Mesenteric fat pad (tissue), 1 donor: ENCODE results near the gene MTRF1. TPM values are rescaled to one million over a fixed set of nuclear protein-coding genes. Genes with fewer than 3 reads are reported as not detected.
"Not testable (repeated sequence)": the region's sequence is repeated elsewhere in the genome, so short reads cannot be mapped to it uniquely, and the experiment has no call there.

Experiments used
- DNase-seq: peaks from one replicate; pipeline ENCODE4 v3.0.0-alpha.2; 2020; ENCODE audit warnings: low spot score
- total RNA-seq: library from RNA; stranded (reverse); fragmentation: NEBNext Ultra II Directional; extraction: Animal tissue kit (Norgen Biotek cat#: 25700); gene quantifications from one replicate; pipeline ENCODE4 v1.2.1, GENCODE V29; 2021
- donor health status: DM: yes; HTN: yes; CAD: no.

MTRF1 gene
- total RNA-seq, 1 donor from 2014 or later, result 7.7 TPM

DNA sequence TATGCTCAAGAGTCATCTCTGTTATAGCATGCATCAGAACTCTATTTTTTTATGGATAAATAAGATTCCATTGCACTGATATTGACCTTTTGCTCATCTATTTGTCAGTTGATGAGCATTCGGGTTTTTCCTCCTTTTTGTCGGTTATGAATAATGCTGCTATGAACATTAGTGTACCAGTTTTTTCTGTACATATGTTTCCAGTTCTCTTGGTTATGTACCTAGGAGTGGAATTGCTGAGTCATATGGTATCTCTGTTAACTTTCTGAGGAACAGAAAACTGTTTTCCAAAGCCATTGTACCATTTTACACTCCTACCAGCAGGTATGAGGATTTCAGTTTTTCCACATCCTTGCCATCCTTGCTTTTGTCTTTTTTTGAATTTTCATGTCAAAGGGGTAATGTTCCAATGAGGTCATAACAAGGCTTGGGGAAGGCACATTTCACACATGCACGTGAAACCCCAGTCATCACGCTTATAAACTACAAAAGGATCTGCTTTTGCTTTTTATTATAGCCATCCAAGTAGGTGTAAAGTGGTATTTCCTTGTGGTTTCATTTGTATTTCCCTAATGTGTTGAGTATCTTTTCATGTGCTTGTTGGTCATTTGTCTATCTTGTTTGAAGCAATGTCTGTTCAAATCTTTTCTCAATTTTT is 83.7 kb downstream of the MTRF1 start:
- no peak for DNase-seq

GRCh38 chr13:41178040-41178439 is 85.3 kb downstream of the MTRF1 start:
- no peak for DNase-seq

DNA sequence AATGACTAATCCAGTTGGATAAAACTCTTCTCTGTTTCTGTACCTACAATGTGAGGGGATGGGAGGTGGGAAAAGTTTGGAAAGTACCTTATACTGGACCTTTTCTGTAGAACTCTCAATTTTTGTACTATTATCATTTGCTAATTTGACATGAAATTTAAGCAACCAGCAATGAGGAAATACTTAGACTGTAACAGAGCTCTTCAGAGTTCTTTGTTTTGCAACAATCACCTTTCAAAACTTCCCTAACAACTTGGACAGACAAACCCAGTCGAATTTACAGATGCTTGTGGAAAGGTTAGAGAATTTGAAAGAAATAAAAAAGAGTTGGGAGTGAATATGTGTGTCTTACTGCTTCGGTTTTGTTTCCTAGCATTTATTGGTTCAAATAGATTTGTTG is 85.8 kb downstream of the MTRF1 start:
- DNase-seq, result no peak

DNA sequence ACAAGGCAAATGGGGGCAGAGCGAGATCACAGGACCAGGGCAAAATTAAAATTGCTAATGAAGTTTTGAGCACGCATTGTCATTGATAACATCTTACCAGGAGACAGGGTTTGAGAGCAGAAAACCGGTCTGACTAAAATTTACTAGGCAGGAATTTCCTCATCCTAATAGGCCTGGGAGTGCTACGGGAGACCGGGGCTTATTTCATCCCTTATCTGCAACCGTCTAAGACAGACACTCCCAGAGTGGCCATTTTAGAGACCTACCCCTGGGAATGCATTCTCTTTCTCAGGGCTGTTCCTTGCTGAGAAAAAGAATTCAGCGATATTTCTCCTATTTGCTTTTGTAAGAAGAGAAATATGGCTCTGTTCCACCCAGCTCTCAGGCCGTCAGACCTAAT is 87.8 kb downstream of the MTRF1 start:
- not testable (repeated sequence) for DNase-seq

Other genes starting within 250 kb of the MTRF1 start
- gene ELF1, start 244.3 kb downstream of the MTRF1 start, total RNA-seq, result 74.2 TPM
- 11.9 TPM for gene WBP4, start 202.1 kb downstream of the MTRF1 start, total RNA-seq
- gene KBTBD6, start 130.8 kb downstream of the MTRF1 start, total RNA-seq, result 6.6 TPM
- gene KBTBD7, start 69.0 kb downstream of the MTRF1 start, total RNA-seq, result 4.6 TPM
- gene NAA16, start 47.7 kb upstream of the MTRF1 start, total RNA-seq, result 12.8 TPM
- gene RGCC, start 194.0 kb upstream of the MTRF1 start, total RNA-seq, result 205 TPM